GM19438 (cell line): Measurements from ENCODE around the gene FSHR.
A peak's percentile ranks its signal among the peaks of the same experiment; 100 is the strongest.

Experiments
- ATAC-seq: cut with Tn5 transposase; IDR thresholded peaks from one replicate; pipeline ENCODE4 v1.9.1; 2021; ENCODE audit warnings: low read depth; ENCODE audit not compliant: unreplicated experiment

The FSHR gene

DNA sequence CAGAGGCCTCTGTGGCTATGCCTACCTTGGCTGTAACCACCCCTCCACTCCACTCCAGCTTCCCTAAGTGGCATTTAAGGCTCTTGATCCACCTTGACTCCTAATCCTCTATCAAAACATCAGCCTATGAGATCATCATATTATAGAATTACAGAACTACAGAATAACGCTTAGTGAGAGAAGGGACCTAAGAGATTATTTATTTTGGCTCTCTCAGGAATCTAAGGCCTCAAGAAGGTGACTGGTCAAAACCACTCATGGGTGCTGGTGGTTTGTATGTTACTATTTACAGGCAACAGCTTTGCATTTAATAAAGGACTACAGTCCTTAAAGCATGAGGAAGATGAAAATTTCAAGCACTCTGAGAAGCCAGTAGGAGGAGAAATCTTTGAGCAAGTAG lies 118.8 kb downstream of the FSHR start:
- ATAC-seq = no peak

DNA sequence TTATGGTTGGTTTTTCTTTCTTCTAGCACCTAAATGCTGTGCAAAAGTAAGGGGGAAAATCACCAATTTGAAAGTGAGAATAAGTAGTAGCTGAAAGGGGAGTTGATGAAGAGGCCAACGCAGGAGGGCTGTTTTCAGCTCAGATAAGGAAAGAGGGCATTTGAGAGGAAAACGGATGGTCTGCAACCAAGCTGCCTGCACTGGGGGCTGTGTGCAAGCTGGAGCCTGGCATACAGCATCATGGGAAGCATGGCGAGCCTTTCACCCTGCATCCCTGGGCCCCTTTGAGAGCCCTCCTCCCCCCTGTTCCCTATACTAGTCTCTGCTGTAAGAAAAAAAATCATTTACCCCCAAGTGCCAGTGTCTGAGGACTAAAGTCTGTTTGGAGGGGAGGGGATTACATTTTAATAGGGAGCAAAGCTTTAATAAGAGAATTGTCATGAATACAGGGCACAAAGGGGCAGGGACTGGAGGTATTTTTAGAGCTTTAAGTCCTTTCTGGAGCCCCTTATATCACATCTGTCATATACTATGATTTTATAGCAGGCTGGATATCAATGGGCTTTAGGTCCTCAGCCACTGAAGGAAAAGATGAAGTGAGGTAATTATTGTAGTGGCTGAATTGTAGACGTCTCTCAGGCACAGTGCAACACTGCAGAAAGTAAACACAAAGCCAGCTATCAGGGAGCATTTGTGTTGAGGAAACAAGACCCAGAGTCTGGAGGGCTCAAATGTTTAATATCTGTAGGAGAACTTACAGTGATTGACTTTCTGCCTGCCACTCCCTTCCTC lies 120.7 kb downstream of the FSHR start:
- no peak for ATAC-seq

DNA sequence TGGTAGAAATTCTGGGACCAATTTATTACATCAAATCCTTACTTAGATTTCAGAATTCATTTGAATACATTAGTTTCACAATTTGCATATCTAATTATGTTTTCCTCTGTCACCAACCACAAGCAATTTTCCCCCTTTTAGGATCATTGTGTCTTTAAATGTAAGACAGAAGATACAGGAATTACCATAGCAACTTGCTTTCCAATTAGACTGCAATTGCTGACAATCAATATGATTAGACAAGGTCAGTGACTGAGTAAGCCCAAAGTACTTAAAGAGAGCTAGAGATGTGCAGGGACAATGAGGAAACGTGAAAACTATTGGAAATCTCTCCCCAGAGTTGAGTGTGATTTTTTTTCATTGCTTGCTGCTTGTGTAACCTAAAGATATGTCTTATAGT lies 121.4 kb downstream of the FSHR start:
- ATAC-seq = no peak

DNA sequence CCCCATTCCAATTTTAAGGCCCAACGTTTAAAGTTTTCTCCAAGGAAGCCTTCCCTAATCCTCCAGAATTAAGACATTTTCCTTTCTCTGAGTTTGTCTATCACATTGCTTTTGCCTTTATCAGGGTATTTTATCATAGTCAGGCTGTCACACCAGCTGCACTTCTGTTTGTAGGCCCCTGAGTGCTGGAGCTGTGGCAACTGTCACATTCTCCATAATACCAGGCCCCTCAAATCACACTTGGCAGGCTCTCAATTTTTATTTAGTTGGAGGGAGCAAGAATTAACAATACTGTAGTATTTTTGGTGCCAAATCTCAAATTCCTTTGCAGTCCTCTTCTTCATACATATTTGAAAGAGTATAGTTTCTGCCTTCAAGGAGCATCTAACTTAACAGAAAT lies 122.2 kb downstream of the FSHR start:
- ATAC-seq = no peak

DNA sequence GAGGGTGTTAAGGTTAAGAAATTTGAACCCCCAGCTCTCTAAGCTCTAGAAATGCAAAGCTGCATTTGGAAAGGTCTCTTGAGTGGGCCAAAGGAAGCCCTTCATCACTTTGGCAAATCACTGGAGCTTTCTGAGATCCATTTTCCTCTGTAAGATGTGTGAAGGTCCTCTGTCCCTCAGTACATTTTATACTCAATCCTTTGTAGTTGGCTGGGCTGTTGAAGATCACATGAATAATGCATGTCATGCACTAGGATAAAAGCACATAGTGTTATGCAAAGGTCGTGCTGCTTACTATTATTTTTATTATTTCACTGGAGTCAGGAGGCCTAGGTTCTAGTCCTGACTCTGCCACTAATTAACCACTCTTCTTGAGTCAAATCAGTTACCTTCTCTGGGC lies 124.9 kb downstream of the FSHR start:
- no peak for ATAC-seq

DNA sequence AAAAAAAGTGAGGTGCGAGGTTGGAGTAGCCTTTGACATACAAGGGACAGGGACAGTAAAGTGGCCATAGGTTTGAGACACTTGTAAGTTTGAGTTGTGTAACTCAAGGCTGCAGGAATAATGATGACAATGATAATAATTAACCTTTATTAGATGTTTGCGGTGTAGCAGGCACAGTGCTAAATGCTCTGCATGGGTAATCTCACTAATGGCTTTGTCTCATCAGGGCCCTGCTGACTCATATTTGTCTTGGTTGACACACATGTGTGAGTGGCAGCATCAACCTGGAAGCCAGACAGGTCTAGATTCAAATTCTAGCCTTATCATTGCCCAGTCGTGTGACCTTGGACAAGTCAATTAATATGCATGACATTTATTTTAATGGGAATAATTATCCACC lies 126.2 kb downstream of the FSHR start:
- peak; percentile 79 for ATAC-seq

DNA sequence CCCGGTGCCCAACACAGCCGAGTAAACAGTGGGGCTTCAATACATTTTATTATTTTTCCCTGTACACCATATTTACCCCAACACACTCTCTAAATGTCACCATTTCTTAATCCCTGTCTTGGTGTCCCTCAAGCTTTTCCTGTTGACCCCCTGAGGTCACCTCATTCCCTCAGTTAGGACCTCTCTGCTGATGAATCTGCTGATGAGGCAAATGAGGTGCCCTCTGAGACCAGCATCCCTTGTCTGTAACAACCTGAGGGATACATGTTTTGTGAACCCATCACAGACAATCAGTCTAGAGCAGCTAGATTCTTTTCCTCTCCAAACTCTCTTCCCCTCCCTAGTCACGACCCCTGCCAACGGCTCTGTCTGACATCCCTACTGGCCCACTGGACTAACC lies 127.6 kb downstream of the FSHR start:
- no peak for ATAC-seq

DNA sequence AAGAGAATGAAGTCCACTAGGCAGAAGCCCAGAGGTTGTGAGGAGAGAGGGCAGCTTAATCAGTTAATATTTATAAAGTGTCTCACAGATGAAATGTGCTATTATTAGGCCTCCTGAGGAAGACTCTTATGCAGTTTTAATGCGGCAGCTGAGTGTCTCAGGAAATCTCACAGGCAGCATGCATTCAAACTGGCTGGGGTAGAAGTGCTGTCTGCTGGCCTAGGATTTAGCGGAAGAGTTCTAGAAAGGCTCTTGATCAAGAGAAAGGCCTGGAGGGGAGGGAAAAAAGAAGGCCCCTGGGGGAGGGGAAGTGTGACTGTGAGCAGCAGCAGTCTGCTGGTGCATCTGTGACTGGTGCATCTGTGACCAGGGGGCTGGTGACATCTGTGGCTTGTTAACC lies 133.0 kb downstream of the FSHR start:
- ATAC-seq = no peak

DNA sequence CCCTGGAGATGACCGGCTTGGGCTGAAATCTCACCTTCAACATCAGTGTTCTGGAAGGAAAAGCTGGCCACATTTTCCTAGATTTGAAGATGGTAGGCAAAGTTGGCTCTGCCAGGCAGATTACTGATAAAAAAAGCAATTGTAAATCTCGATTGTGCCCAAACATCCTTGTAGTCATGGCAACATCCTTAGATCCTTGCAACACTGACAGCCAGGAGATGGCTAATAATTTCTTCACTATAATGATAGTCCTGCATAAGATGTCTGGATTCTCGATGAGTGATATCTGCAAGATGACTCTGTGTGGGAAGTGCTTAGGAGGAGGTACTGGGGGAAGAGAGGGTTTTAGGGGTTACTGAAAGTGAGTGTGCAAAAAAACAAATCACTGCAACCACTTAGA lies 149.1 kb downstream of the FSHR start:
- ATAC-seq = no peak

DNA sequence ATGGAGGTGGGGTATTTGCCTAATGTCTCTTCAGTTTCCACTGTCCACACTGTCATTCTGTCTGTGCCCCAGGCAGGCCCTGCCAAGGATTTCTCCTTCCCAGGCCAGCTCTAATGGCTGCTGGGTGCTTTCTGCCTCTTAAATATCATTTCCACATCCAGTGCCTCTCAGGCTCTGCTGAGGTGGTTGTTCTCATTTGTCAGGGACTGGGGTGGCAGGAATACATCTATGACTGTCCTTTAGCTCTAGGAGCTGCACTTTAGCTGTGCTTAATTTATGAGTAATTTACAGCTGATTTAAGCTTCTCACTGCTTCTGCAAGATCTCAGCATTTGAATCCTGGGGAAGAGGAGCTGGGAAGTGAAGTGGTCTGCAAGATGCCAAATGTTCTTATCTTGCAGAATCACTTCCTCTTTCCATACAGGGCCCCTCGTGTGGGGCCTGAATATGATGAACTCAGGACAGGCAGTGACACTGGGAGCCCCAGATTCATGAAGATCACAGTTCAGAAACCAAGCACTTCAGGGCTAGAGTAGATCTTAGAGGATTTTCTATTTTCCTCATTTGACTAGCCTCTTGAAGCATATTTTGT lies 150.2 kb downstream of the FSHR start:
- peak; percentile 51 for ATAC-seq

DNA sequence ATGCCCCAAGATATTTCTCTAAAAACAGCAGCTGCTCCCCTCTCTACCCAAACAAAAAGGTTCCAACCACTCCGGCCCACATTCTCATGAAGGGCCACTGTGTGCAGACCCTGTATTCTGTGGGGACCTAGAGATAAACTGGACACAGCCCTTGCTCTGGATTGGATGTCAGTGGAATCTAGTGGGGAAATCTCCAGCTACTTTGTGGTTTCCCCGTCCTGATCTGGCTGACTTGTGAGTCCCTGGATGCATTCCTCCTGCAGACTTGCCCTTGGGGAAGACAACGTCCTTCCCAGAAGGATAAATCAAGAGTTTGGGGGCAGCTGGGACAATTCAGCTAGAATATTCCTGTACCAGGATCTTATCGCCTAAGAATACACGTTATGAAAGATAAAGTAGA lies 151.1 kb downstream of the FSHR start:
- ATAC-seq = no peak

DNA sequence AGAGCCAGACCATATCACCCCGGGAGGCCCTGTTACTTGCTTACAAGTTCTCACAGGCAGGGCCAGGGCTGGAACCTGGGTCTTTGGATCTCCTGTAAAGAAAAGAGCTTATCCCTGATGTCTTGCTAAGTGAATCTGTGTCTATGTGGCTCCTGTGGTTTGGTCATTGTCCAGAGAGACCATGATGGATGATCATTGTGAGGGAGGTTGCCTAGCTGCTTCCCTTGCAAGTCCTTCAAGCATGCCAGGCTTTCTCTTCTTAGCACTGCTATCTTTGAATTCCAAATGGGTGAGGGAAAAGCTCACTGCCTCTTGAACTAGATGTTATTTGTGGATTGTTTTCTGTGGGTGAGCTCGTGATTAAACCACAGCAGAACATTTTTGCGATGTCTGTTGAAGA lies 151.6 kb downstream of the FSHR start:
- ATAC-seq = no peak

DNA sequence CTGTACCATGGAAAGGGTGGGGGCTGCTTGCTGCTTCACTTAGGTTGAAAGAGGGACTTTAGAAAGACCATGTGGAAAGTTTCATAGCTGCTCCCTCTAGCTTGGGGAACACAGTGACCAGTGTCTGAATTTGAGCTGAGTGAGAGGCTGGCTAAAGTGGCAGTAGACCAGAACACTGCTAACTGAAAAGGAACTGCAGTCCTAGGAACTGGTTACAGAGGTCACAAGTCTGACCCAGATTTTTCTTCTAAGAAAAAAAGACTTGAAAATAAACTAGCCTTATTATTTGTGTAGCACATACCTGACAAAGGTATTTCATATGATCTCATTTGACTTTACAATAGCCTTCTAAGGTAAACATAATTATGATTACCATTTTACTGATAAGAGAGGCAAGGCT lies 153.6 kb downstream of the FSHR start:
- no peak for ATAC-seq

DNA sequence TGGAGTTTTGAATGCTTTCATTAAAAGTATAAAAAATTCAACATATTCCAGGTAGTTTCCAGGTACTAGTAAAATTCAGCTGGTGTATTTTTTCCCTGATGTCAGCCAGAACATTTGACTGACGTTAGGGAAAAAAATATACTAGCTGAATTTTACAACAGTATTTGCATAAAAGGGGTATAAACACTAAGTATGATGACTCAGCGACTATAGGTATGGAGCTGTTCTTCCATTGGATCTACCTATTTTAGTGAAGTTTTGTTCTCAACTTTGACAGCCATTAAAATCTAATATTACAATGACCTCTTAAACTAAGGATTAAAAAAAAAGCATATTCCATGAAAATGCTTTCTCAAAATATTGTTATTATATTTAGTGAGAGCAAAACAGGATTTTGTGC lies 155.9 kb downstream of the FSHR start:
- ATAC-seq = no peak

DNA sequence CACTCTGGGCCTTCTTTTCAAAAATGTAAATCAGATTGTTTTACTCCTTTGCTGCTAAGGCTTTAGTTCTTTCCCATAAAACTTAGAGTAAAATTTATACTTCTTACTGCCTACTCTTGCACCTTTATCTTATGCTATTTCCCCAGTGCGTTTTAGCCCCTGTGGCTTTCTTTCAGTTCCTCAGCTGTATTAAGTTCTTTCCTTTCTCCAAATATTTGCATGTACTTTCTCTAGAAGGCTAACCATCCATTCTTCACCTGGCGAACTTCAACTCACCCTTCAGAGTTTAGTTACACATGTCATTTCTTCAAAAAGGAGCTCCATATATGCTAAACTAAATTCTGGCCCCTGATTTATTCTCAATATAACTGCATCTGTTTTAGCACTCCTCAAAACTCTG lies 160.7 kb downstream of the FSHR start:
- no peak for ATAC-seq

DNA sequence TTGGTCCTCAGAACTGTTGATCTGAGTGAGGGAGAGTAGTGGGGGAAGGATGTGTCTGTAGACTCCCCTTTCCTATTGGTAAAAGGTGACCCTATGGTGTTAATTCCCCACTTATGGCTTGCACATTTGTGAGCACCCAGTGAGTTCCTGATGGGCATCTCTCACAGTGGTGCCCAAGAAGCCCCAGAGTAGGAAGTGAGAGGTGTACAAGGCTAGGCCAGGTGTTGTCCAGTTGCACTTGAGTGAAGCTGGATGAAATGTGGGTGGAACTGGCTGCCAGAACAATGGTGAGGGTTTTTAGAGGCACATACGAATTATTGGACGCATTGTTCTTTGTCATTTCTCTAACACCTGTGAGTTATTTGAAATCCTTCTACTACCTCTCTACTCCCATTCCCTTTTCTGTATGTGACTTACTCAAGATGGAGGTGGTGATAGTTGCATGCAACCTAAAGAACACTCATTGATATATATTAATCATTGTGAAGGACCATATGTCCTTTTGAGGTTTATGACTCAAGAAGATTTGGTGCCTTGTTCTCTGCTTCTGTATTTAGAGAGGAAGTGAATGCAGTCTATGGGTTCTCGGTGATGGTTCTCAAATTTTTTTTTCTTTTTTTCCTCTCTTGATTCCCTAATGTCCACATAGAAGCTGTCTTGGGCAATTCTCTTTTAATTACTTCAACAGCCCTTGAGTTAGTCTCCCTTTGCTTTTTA lies 162.7 kb downstream of the FSHR start:
- no peak for ATAC-seq

DNA sequence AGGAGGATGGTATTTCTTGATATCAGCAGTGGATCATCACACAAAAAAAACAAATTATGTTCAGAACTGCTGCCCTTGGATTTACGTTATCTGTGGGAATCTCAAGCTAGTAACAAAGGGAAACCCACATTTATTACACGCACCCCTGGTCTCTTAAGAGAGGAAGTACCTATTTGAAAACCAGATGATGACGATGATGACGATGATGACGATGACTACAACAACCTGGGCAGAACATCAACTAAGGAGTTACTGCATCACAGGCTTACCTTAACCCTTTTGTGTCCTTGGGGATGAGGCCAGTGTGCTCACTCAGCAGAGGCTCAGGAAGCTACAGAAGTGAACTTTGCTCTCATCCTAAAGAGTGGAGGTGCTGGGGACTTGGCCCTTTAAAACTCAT lies 169.4 kb downstream of the FSHR start:
- no peak for ATAC-seq

DNA sequence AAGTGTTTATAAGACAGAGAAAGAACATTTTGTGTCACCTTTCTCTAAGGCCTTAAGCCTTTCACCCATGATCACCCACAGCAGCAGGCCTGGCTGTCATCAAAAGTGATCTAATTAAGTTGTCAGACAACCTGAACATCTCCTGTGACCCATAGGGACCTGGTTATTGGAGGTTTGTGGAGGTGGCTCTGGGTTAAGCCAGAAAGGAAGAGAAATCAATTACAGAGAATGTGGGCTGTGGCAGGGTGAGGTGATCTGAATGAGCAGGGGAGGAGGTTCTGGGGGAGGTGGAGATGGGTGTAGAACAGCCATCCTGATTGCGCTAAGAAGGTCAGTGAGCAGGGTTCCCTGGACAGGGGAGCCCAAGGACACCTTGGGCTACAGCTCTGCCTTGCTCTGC lies 170.8 kb downstream of the FSHR start:
- no peak for ATAC-seq

DNA sequence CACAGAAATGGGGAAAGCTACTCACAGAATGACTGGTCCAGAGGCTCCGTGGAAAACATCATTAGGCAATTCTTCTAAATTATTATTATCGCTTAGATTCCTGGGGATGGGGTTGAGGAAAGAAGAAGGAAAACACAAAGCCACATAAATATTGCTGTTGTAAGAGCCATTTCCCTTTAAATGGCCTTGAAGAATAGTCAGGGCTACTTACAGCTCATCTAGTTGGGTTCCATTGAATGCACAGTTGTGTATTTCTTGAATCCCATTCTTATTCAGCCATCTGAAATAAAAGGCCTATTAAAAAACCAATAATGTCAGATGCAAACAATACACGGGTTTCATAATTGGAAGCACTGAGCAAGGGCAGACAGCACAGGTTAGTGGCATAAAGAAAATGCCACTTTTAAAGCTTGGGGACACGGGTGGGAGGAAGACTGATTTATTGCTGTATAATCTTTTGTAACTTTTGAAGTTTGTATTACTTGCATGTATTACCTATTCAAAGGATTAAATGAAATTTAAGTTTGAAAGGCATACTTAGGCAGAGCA lies 171.4 kb downstream of the FSHR start:
- ATAC-seq = no peak

DNA sequence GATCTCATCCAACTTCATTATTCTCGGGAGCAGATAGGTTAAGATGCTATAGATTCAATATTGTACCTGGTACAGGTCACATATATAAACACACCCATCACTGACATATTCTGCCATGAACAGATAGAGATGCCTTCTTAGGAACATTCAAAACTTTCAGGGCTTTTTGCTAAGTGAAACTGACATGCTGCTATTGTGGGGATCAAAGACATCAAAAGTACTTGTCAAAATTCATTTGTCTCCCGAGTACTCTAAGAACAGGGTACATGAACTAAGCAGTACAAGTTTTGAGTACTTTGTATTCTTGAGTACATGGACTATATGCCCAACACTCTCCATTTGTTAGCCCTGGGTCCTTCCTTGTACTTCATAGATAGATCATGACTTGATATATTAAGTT lies 173.5 kb downstream of the FSHR start:
- ATAC-seq = no peak

DNA sequence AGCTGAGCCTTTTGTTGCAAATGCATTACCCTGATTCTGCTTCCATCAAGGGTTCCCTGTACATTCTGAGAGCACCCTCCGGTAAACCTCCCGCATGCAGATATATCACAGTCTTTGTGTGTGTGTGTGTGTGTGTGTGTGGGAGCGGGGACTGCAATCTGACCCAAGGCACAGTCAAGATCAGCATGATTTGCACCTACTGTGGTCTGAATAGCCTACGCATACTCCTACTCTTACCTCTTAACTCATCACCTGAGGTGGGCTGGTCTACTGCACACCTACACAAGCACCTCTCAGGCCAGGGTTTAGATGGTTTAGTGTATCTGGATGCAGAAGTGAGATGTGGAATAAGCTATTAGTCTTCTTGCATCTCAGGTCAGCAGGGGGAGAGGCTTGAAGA lies 174.6 kb downstream of the FSHR start:
- no peak for ATAC-seq

DNA sequence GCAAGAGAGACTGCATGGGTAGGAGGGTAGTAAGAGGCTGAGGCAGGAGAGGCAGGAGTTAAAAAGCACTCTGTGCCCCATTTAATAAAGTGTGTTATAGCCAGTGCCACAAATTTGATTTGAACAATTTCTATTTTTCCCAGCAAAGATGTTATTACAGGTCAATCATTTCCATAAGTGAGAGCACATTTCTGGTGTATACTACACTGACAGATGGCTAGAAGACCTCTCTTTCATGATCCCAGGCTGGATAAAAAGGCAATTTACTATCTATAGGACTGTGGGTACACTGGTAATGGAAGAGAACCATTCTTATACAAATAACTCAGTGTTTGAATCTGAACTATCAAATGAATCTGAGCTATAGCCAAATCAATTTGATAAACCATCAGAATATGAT lies 176.2 kb downstream of the FSHR start:
- ATAC-seq = no peak
